ENCODE measurements around the gene USP25. TPM values are rescaled to one million over a fixed set of nuclear protein-coding genes. Genes with fewer than 3 reads are reported as not detected.

The USP25 gene
- total and polyA plus RNA-seq, 2 donors (not counting 1 experiment from before 2014, with no cell fraction given) = 14.2 to 55.5 TPM

- no CpG with 5 or more reads among the region's 1 CpG for WGBS (ENCODE audit: insufficient coverage)
- no peak for ATAC-seq (ENCODE audit: low read depth)
- Histone ChIP-seq H3K27me3 (replicated peaks in 1 of 4; ENCODE audit: control extremely low read depth in 1 of 4, control insufficient read depth in 3 of 4, insufficient read depth in 4 of 4, low read length in 3 of 4) (no peaks in the 10 kb centered on the region), H3K79me2 (ENCODE audit: control insufficient read depth, insufficient read depth, low read length) (peaks cover 99% of the 10 kb centered on the region), H3K27ac (ENCODE audit: low read length in 2 of 2) (no peak overlapping the region), H4K20me1 (ENCODE audit: control insufficient read depth, insufficient read depth, low read length, poor library complexity, severe bottlenecking) (peaks cover 84% of the 10 kb centered on the region), H3K9ac (ENCODE audit: low read length) (no peak overlapping the region), H3K9me3 (ENCODE audit: control extremely low read depth in 1 of 3, control insufficient read depth in 2 of 3, insufficient read depth in 1 of 3, low read length in 2 of 3) (peaks cover 9 to 15% (median 9%) of the 10 kb centered on the region in 3 donors), H3K4me2 (replicated peaks; ENCODE audit: low read depth, low read length, poor library complexity, severe bottlenecking) (no peak overlapping the region), H3K4me1 (ENCODE audit: control insufficient read depth in 2 of 2, insufficient read depth in 2 of 2, low read length in 2 of 2) (peaks cover 25 to 37% of the 10 kb centered on the region in 2 donors), H3K4me3 (ENCODE audit: control extremely low read depth in 1 of 5, extremely low read depth in 1 of 5, insufficient read depth in 1 of 5, low read depth in 2 of 5, low read length in 4 of 5) (no peak overlapping the region), H2AFZ (ENCODE audit: insufficient read depth, low read depth, low read length, poor library complexity, severe bottlenecking) (no peak overlapping the region), H3K36me3 (replicated peaks in 1 of 2; ENCODE audit: control extremely low read depth in 1 of 2, control insufficient read depth in 1 of 2, extremely low read depth in 1 of 2, insufficient read depth in 2 of 2, low read length in 1 of 2) (peaks cover 0 to 2% of the 10 kb centered on the region in 2 experiments)
- POLR2A ChIA-PET = no interaction called here
- intact Hi-C loops (cut with micrococcal nuclease) = no loop called here
- Mint-ChIP-seq H3K4me3 (no peak overlapping the region), H3K4me1 (peaks cover 74% of the 10 kb centered on the region), H3K27me3 (no peaks in the 10 kb centered on the region), H3K9me3 (ENCODE audit: insufficient read depth) (peaks cover 4% of the 10 kb centered on the region), H3K27ac (no peak overlapping the region)
- TF ChIP-seq EZH2 (IDR thresholded peaks at IDR 0.05; ENCODE audit: borderline replicate concordance, insufficient read depth, low read depth, low read length, poor library complexity, severe bottlenecking) (no peak), CTCF (IDR thresholded peaks at IDR 0.05) (no peak)
- CTCF ChIA-PET = no interaction called here
- no peak for DNase-seq
These were observed 24.0 kb downstream of the USP25 start for GRCh38 chr21:15753741-15754140.

GRCh38 chr21:15754640-15755039 lies 24.9 kb downstream of the USP25 start:
- TF ChIP-seq CTCF (IDR thresholded peaks at IDR 0.05) = no peak
- TF ChIP-seq EZH2 (IDR thresholded peaks at IDR 0.05; ENCODE audit: borderline replicate concordance, insufficient read depth, low read depth, low read length, poor library complexity, severe bottlenecking) = no peak
- intact Hi-C loops (cut with micrococcal nuclease) = no loop called here

More at GRCh38 chr21:15754640-15755039, 24.9 kb downstream of the USP25 start:
- no peak overlapping the region for H3K4me3 ChIP-seq (ENCODE audit: control extremely low read depth in 1 of 5, extremely low read depth in 1 of 5, insufficient read depth in 1 of 5, low read depth in 2 of 5, low read length in 4 of 5)
- H3K27ac Mint-ChIP-seq = no peak overlapping the region
- H3K36me3 ChIP-seq (replicated peaks in 1 of 2; ENCODE audit: control extremely low read depth in 1 of 2, control insufficient read depth in 1 of 2, extremely low read depth in 1 of 2, insufficient read depth in 2 of 2, low read length in 1 of 2) = peaks cover 0 to 2% of the 10 kb centered on the region in 2 experiments
- WGBS (ENCODE audit: insufficient coverage) = no CpG with 5 or more reads among the region's 1 CpG
- CTCF ChIA-PET = no interaction called here
- H3K9me3 Mint-ChIP-seq (ENCODE audit: insufficient read depth) = peaks cover 4% of the 10 kb centered on the region
- no peak overlapping the region for H3K27ac ChIP-seq (ENCODE audit: low read length in 2 of 2)
- no peak overlapping the region for H3K4me3 Mint-ChIP-seq
- H3K4me2 ChIP-seq (replicated peaks; ENCODE audit: low read depth, low read length, poor library complexity, severe bottlenecking) = no peak overlapping the region
- H3K9ac ChIP-seq (ENCODE audit: low read length) = no peak overlapping the region
- ATAC-seq (ENCODE audit: low read depth) = no peak
- H3K27me3 ChIP-seq (replicated peaks in 1 of 4; ENCODE audit: control extremely low read depth in 1 of 4, control insufficient read depth in 3 of 4, insufficient read depth in 4 of 4, low read length in 3 of 4) = no peaks in the 10 kb centered on the region
- peaks cover 9 to 15% (median 9%) of the 10 kb centered on the region in 3 donors for H3K9me3 ChIP-seq (ENCODE audit: control extremely low read depth in 1 of 3, control insufficient read depth in 2 of 3, insufficient read depth in 1 of 3, low read length in 2 of 3)
- H4K20me1 ChIP-seq (ENCODE audit: control insufficient read depth, insufficient read depth, low read length, poor library complexity, severe bottlenecking) = peaks cover 87% of the 10 kb centered on the region
- no peak for DNase-seq
- H3K4me1 ChIP-seq (ENCODE audit: control insufficient read depth in 2 of 2, insufficient read depth in 2 of 2, low read length in 2 of 2) = peaks cover 24 to 42% of the 10 kb centered on the region in 2 donors
- no peak overlapping the region for H2AFZ ChIP-seq (ENCODE audit: insufficient read depth, low read depth, low read length, poor library complexity, severe bottlenecking)
- no peaks in the 10 kb centered on the region for H3K27me3 Mint-ChIP-seq
- POLR2A ChIA-PET = no interaction called here
- peaks cover 71% of the 10 kb centered on the region for H3K4me1 Mint-ChIP-seq
- peaks cover 97% of the 10 kb centered on the region for H3K79me2 ChIP-seq (ENCODE audit: control insufficient read depth, insufficient read depth, low read length)

Measured in B cell (primary cell).